GDM1 (cell line): ENCODE data around the gene CDH2.

ENCODE experiments used
- DNase-seq: peaks from one replicate; lab custom pipeline; 2025; lab: John Stamatoyannopoulos, UW

Gene CDH2

GRCh38 chr18:28086670-28087552 lies 90.0 kb downstream of the CDH2 start:
- DNase-seq: no peak

GRCh38 chr18:28081516-28081915 lies 95.4 kb downstream of the CDH2 start:
- no peak for DNase-seq

GRCh38 chr18:28080876-28081300 lies 96.0 kb downstream of the CDH2 start:
- DNase-seq: no peak

GRCh38 chr18:28079883-28080282 lies 97.0 kb downstream of the CDH2 start:
- no peak for DNase-seq

- no peak for DNase-seq
These were observed 98.1 kb downstream of the CDH2 start for GRCh38 chr18:28078849-28079248.

- no peak for DNase-seq
These were observed 98.6 kb downstream of the CDH2 start for GRCh38 chr18:28078298-28078697.

- no peak for DNase-seq
These were observed 101.4 kb downstream of the CDH2 start for GRCh38 chr18:28075501-28075900.

- DNase-seq: no peak
These were observed 102.9 kb downstream of the CDH2 start for GRCh38 chr18:28074076-28074475.

- no peak for DNase-seq
These were observed 103.3 kb downstream of the CDH2 start for GRCh38 chr18:28073658-28074057.

- no peak for DNase-seq
These were observed 105.7 kb downstream of the CDH2 start for GRCh38 chr18:28071199-28071598.

GRCh38 chr18:28068207-28068606 lies 108.7 kb downstream of the CDH2 start:
- no peak for DNase-seq

- no peak for DNase-seq
These were observed 109.6 kb downstream of the CDH2 start for GRCh38 chr18:28067346-28067745.

GRCh38 chr18:28065793-28066186 lies 111.1 kb downstream of the CDH2 start:
- no peak for DNase-seq

GRCh38 chr18:28065031-28065792 lies 111.7 kb downstream of the CDH2 start:
- no peak for DNase-seq

GRCh38 chr18:28063926-28064325 lies 113.0 kb downstream of the CDH2 start:
- no peak for DNase-seq

- DNase-seq: no peak
These were observed 113.6 kb downstream of the CDH2 start for GRCh38 chr18:28063271-28063761.

GRCh38 chr18:28062443-28062842 lies 114.5 kb downstream of the CDH2 start:
- DNase-seq: no peak

- no peak for DNase-seq
These were observed 117.1 kb downstream of the CDH2 start for GRCh38 chr18:28059861-28060260.

GRCh38 chr18:28050545-28050944 lies 126.4 kb downstream of the CDH2 start:
- no peak for DNase-seq

- DNase-seq: no peak
These were observed 128.3 kb downstream of the CDH2 start for GRCh38 chr18:28048612-28049011.

GRCh38 chr18:28045880-28046279 lies 131.1 kb downstream of the CDH2 start:
- no peak for DNase-seq

- DNase-seq: no peak
These were observed 131.6 kb downstream of the CDH2 start for GRCh38 chr18:28045176-28045810.

GRCh38 chr18:28044036-28044435 lies 132.9 kb downstream of the CDH2 start:
- no peak for DNase-seq
